Mesodermal cell (in vitro differentiated cells): ENCODE results near the gene SYCP2L.

Experiments used
- H3K27ac ChIP-seq: 2 replicates; pipeline ENCODE4 v1.7.0; 2013; ENCODE audit warnings: mild to moderate bottlenecking, low read depth, low read length, moderate library complexity; ENCODE audit not compliant: severe bottlenecking
- H3K36me3 ChIP-seq: 2 replicates; pipeline ENCODE4 v1.7.1; 2013; ENCODE audit warnings: mild to moderate bottlenecking, low read length, moderate library complexity; ENCODE audit not compliant: control insufficient read depth, insufficient read depth
- H3K4me1 ChIP-seq: one replicate; pipeline ENCODE4 v1.7.1; 2013; ENCODE audit warnings: mild to moderate bottlenecking, low read length; ENCODE audit not compliant: insufficient read depth, control insufficient read depth, poor library complexity, severe bottlenecking
- H3K4me3 ChIP-seq: 2 replicates; pipeline ENCODE4 v1.7.0; 2013; ENCODE audit warnings: low read length, control low read depth, mild to moderate bottlenecking; ENCODE audit not compliant: insufficient read depth, poor library complexity, severe bottlenecking; ENCODE audit errors: extremely low read depth
- H3K9me3 ChIP-seq: 2 replicates; pipeline ENCODE4 v1.7.1; 2013; ENCODE audit warnings: mild to moderate bottlenecking, low read length, moderate library complexity; ENCODE audit not compliant: control insufficient read depth
- WGBS, 2 experiments: methylation state at CpG; one replicate each; pipeline ENCODE4 v1.1.5; 2013; ENCODE audit warnings: missing lambda C conversion rate in 2 of 2; ENCODE audit not compliant: insufficient coverage in 2 of 2; 5-methylcytosine and 5-hydroxymethylcytosine counted together

SYCP2L gene

DNA sequence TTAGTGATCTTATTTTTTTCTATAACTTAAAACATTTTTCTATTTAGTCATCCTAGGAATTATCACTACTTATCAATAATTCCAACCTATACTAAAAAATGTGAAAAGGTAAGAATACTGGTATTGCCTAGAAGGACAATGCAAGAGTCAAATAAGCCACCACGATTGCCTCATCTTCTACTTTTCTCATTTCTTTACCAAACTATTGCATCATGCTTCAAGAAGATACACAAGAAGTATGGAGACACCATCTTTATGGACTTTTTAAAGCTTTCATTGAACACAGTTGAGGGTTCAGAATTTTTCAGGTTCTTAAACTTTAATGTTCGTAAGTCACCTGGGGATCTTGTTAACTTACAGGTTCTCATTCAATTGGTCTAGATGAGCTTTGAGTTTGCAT lies 131.4 kb downstream of the SYCP2L start:
- no peak overlapping the region for H3K4me3 ChIP-seq

GRCh38 chr6:11021003-11021402 lies 134.2 kb downstream of the SYCP2L start:
- no peak overlapping the region for H3K27ac ChIP-seq
- WGBS, 2 experiments = 86 to 100% methylated on average over 1 of the region's 2 CpGs
- H3K36me3 ChIP-seq = no peaks in the 10 kb centered on the region
- H3K4me1 ChIP-seq = no peaks in the 10 kb centered on the region
- no peaks in the 10 kb centered on the region for H3K9me3 ChIP-seq
- H3K4me3 ChIP-seq = no peak overlapping the region

More for the DNA sequence above, 131.4 kb downstream of the SYCP2L start:
- Histone ChIP-seq H3K36me3 (no peaks in the 10 kb centered on the region), H3K4me1 (peaks cover 7% of the 10 kb centered on the region), H3K9me3 (no peaks in the 10 kb centered on the region), H3K27ac (no peak overlapping the region)
- WGBS, 2 experiments = 89 to 100% methylated on average over 1 to 2 of the region's 2 CpGs

- H3K9me3 ChIP-seq = no peaks in the 10 kb centered on the region
- no peak overlapping the region for H3K4me3 ChIP-seq
- no peak overlapping the region for H3K27ac ChIP-seq
- 75 to 79% methylated on average over 5 of the region's 7 CpGs for WGBS, 2 experiments
- H3K36me3 ChIP-seq = no peaks in the 10 kb centered on the region
- peaks cover 6% of the 10 kb centered on the region for H3K4me1 ChIP-seq
These were observed 134.9 kb downstream of the SYCP2L start for GRCh38 chr6:11021714-11022113.

DNA sequence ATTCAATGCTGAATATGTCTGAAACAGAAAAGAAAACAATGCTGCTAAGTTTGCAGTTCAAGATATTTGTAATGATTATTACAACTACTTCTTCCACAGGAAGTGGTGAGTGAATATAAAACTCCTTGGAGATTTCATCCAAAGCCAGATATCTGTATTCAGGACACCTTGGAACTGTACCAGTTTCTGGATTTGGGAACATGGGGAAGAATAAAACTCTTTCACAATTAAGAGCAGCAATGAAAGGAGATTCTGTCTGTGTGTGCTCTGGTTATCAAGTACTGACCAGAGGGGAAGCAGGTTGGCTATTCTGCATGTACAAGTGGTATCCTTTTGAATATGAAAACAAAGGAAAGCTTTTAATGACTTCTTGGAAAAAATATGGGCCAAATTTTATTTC lies 136.2 kb downstream of the SYCP2L start:
- H3K9me3 ChIP-seq = no peaks in the 10 kb centered on the region
- peaks cover 13% of the 10 kb centered on the region for H3K4me1 ChIP-seq
- H3K4me3 ChIP-seq = no peak overlapping the region
- no peak overlapping the region for H3K27ac ChIP-seq
- no peaks in the 10 kb centered on the region for H3K36me3 ChIP-seq
